Measurements from ENCODE around the gene PLA2G4E. TPM values are rescaled to one million over a fixed set of nuclear protein-coding genes. Genes with fewer than 3 reads are reported as not detected.

The PLA2G4E gene
- total RNA-seq, 1 experiment from 2014 or later, result not detected

DNA sequence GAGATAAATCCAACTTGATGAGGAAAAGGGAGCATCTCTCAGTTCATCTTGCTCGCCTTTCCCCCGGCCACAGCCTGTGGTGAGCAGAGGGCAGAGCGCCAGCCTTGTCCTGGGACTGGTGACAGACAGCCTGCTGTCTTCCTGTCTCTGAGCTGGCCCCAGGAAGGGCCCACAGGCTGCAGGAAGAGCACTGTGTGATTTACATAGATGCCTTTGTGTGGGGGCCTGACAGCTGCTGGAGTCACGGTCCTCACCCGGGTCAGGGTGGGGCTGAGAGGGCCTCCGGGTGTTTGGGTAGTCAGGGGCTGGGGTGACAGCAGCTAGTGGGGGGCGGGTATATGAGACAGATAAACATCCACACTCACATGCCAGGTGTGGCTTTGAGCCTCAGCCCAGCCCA, 44.2 kb upstream of the PLA2G4E start:
- ATAC-seq (no peak), DNase-seq (ENCODE audit: low read depth, low spot score) (no peak)
- H3K4me3 ChIP-seq (replicated peaks in 1 of 2; ENCODE audit: low read depth in 1 of 2, low read length in 2 of 2), result no peak overlapping the region
- ChIA-PET POLR2A (no interaction called here), RAD21 (ENCODE audit: low non-redundant PET in 1 of 2, low total read pairs in 2 of 2, uncharacterized antibody in 2 of 2, unreplicated experiment in 2 of 2) (no interaction called here), CTCF (interaction anchor here (1.1 to 1.6 kb wide), 2 partner anchors 73 to 75 kb away, joined by 4 read pairs; no protein-coding TSS in a partner anchor)
- no peak overlapping the region for H3K9ac ChIP-seq (ENCODE audit: low read length)
- no peaks in the 10 kb centered on the region for H3K36me3 ChIP-seq (ENCODE audit: control insufficient read depth in 1 of 2, insufficient read depth in 2 of 2, low read length in 2 of 2)
- TF ChIP-seq, protein P1, sequence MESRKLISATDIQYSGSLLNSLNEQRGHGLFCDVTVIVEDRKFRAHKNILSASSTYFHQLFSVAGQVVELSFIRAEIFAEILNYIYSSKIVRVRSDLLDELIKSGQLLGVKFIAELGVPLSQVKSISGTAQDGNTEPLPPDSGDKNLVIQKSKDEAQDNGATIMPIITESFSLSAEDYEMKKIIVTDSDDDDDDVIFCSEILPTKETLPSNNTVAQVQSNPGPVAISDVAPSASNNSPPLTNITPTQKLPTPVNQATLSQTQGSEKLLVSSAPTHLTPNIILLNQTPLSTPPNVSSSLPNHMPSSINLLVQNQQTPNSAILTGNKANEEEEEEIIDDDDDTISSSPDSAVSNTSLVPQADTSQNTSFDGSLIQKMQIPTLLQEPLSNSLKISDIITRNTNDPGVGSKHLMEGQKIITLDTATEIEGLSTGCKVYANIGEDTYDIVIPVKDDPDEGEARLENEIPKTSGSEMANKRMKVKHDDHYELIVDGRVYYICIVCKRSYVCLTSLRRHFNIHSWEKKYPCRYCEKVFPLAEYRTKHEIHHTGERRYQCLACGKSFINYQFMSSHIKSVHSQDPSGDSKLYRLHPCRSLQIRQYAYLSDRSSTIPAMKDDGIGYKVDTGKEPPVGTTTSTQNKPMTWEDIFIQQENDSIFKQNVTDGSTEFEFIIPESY (IDR thresholded peaks at IDR 0.05; ENCODE audit: extremely low read depth, insufficient replicate concordance, low read length), result no peak
- no peak for TF ChIP-seq EGR1 (IDR thresholded peaks at IDR 0.05; ENCODE audit: low read depth)
- TF ChIP-seq JUND (IDR thresholded peaks at IDR 0.05), result no peak
- TF ChIP-seq CBX3 (IDR thresholded peaks at IDR 0.05; ENCODE audit: low read depth), result no peak
- no peak for TF ChIP-seq EZH2 (IDR thresholded peaks at IDR 0.05)
- TF ChIP-seq, protein P2, sequence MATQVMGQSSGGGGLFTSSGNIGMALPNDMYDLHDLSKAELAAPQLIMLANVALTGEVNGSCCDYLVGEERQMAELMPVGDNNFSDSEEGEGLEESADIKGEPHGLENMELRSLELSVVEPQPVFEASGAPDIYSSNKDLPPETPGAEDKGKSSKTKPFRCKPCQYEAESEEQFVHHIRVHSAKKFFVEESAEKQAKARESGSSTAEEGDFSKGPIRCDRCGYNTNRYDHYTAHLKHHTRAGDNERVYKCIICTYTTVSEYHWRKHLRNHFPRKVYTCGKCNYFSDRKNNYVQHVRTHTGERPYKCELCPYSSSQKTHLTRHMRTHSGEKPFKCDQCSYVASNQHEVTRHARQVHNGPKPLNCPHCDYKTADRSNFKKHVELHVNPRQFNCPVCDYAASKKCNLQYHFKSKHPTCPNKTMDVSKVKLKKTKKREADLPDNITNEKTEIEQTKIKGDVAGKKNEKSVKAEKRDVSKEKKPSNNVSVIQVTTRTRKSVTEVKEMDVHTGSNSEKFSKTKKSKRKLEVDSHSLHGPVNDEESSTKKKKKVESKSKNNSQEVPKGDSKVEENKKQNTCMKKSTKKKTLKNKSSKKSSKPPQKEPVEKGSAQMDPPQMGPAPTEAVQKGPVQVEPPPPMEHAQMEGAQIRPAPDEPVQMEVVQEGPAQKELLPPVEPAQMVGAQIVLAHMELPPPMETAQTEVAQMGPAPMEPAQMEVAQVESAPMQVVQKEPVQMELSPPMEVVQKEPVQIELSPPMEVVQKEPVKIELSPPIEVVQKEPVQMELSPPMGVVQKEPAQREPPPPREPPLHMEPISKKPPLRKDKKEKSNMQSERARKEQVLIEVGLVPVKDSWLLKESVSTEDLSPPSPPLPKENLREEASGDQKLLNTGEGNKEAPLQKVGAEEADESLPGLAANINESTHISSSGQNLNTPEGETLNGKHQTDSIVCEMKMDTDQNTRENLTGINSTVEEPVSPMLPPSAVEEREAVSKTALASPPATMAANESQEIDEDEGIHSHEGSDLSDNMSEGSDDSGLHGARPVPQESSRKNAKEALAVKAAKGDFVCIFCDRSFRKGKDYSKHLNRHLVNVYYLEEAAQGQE (IDR thresholded peaks at IDR 0.05; ENCODE audit: low read depth), result no peak
- TF ChIP-seq EZH2phosphoT487 (IDR thresholded peaks at IDR 0.05; ENCODE audit: borderline replicate concordance), result no peak
- TF ChIP-seq, protein P3, sequence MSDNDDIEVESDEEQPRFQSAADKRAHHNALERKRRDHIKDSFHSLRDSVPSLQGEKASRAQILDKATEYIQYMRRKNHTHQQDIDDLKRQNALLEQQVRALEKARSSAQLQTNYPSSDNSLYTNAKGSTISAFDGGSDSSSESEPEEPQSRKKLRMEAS (IDR thresholded peaks at IDR 0.05), result no peak
- TF ChIP-seq ZFX (IDR thresholded peaks at IDR 0.05), result no peak
- TF ChIP-seq SIN3A (IDR thresholded peaks at IDR 0.05; ENCODE audit: low read depth), result no peak
- no peak for TF ChIP-seq ELF1 (IDR thresholded peaks at IDR 0.05; ENCODE audit: borderline replicate concordance, low read depth)
- TF ChIP-seq SP1 (IDR thresholded peaks at IDR 0.05; ENCODE audit: low read depth), result no peak
- no peak for TF ChIP-seq RAD21 (IDR thresholded peaks at IDR 0.05; ENCODE audit: low read depth)
- no peak for TF ChIP-seq POLR2A (IDR thresholded peaks at IDR 0.05; ENCODE audit: borderline replicate concordance, extremely low read depth, insufficient read depth, insufficient read length)
- TF ChIP-seq, protein P4, sequence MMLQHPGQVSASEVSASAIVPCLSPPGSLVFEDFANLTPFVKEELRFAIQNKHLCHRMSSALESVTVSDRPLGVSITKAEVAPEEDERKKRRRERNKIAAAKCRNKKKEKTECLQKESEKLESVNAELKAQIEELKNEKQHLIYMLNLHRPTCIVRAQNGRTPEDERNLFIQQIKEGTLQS (IDR thresholded peaks at IDR 0.05), result no peak
- H3K27me3 ChIP-seq (ENCODE audit: insufficient read depth, low read length), result no peaks in the 10 kb centered on the region
- H3K27ac ChIP-seq (ENCODE audit: low read depth, low read length), result no peak overlapping the region
- BruUV-seq (replicated peaks), result no TSS peak
- no peaks in the 10 kb centered on the region for H3K9me3 ChIP-seq (ENCODE audit: control insufficient read depth in 1 of 2, insufficient read depth in 1 of 2, low read depth in 1 of 2, low read length in 2 of 2)
- intact Hi-C loops (cut with micrococcal nuclease), result loop anchor here (5.0 kb wide), 1 partner anchor 322 kb away; no protein-coding TSS in a partner anchor
- no peak overlapping the region for H3K4me2 ChIP-seq (ENCODE audit: low read length)
- no peaks in the 10 kb centered on the region for H3K79me2 ChIP-seq (ENCODE audit: insufficient read depth, low read length)
- H3K9me2 ChIP-seq (ENCODE audit: insufficient read depth), result no peaks in the 10 kb centered on the region
- H4K20me1 ChIP-seq (ENCODE audit: insufficient read depth), result no peaks in the 10 kb centered on the region
- peaks cover 0 to 11% of the 10 kb centered on the region in 2 experiments; a peak in 2 of 4 replicates for H3K4me1 ChIP-seq (ENCODE audit: control insufficient read depth in 1 of 2, insufficient read depth in 2 of 2, low read length in 2 of 2)
- no peak overlapping the region for H2AFZ ChIP-seq (ENCODE audit: low read depth, low read length, poor library complexity, severe bottlenecking)

Data from HCT116 (cell line).